Measurements from ENCODE around the gene MIOS.

DNA sequence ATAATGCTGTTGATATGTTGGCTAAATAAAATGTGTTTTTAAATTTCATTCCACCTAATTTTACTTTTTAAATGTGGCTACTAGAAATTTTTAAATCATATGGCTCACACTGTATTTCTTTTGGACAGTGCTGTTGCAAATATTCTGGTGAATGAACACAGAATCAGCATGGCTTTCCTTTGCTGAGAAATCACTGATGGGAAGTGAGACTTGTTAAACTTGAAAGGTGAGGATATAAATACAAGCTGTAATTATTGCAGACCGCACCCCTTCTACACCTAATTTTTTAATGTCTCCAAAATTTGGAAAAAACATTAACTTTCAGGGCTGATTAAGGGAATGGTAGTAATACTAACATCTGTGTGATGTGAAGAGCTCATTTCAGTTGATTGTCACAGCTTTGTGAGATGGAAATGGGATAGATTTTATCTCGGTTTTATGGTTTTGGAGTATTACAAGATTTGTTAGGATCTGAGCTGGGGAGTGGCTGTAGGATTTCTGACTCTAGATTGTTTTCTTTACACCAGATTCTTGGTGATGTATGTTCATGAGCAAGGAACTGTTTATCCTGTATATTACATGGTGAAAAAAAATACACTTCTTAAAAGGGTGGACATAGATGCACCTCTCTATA, 1.3 kb downstream of the MIOS start:
- TF ChIP-seq, protein P1, sequence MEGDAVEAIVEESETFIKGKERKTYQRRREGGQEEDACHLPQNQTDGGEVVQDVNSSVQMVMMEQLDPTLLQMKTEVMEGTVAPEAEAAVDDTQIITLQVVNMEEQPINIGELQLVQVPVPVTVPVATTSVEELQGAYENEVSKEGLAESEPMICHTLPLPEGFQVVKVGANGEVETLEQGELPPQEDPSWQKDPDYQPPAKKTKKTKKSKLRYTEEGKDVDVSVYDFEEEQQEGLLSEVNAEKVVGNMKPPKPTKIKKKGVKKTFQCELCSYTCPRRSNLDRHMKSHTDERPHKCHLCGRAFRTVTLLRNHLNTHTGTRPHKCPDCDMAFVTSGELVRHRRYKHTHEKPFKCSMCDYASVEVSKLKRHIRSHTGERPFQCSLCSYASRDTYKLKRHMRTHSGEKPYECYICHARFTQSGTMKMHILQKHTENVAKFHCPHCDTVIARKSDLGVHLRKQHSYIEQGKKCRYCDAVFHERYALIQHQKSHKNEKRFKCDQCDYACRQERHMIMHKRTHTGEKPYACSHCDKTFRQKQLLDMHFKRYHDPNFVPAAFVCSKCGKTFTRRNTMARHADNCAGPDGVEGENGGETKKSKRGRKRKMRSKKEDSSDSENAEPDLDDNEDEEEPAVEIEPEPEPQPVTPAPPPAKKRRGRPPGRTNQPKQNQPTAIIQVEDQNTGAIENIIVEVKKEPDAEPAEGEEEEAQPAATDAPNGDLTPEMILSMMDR (conservative IDR thresholded peaks at IDR 0.05; ENCODE audit: low read depth, low read length), result no peak
- no peak for TF ChIP-seq EZH2 (IDR thresholded peaks at IDR 0.05; ENCODE audit: low read length, unreplicated experiment)
- no peak for TF ChIP-seq EZH2phosphoT487 (IDR thresholded peaks at IDR 0.05; ENCODE audit: borderline replicate concordance, low read length)
